Astrocyte (in vitro differentiated cells and primary cell): ENCODE data around the gene HS6ST1. TPM values are rescaled to one million over a fixed set of nuclear protein-coding genes. Genes with fewer than 3 reads are reported as not detected.

Experiments used
- DNase-seq: peaks from one replicate; pipeline ENCODE4 v3.0.0-alpha.2; 2010; ENCODE audit warnings: low read depth
- FAIRE-seq: peaks from 2 replicates; lab custom pipeline; 2011; peaks lifted over from hg19 to GRCh38; lab: Jason Lieb, UNC
- H2AFZ ChIP-seq: 2 replicates; pipeline ENCODE4 v1.6.0; 2012; ENCODE audit warnings: low read depth, low read length, inconsistent platforms
- H3K27ac ChIP-seq: 2 replicates; pipeline ENCODE4 v1.5.1; 2011; ENCODE audit warnings: low read depth, low read length, inconsistent platforms
- H3K27me3 ChIP-seq: 2 replicates; pipeline ENCODE4 v1.6.0; 2011; ENCODE audit warnings: low read length, inconsistent platforms; ENCODE audit not compliant: insufficient read depth
- H3K36me3 ChIP-seq: 2 replicates; pipeline ENCODE4 v1.5.1; 2011; ENCODE audit warnings: low read length, inconsistent platforms; ENCODE audit not compliant: insufficient read depth
- H3K4me1 ChIP-seq: 2 replicates; pipeline ENCODE4 v1.5.1; 2011; ENCODE audit warnings: low read length, inconsistent platforms; ENCODE audit not compliant: insufficient read depth
- H3K4me2 ChIP-seq: 2 replicates; pipeline ENCODE4 v1.6.0; 2012; ENCODE audit warnings: low read length, inconsistent platforms
- H3K4me3 ChIP-seq: 2 replicates; pipeline ENCODE4 v1.5.1; 2011; ENCODE audit warnings: low read depth, mild to moderate bottlenecking, low read length, inconsistent platforms; ENCODE audit not compliant: insufficient read depth
- H3K79me2 ChIP-seq: 2 replicates; pipeline ENCODE4 v1.6.0; 2012; ENCODE audit warnings: mild to moderate bottlenecking, low read length, inconsistent platforms; ENCODE audit not compliant: insufficient read depth
- H3K9ac ChIP-seq: 2 replicates; pipeline ENCODE4 v1.6.0; 2012; ENCODE audit warnings: mild to moderate bottlenecking, low read length, inconsistent platforms
- H3K9me3 ChIP-seq: 2 replicates; pipeline ENCODE4 v1.5.1; 2012; ENCODE audit warnings: low read depth, mild to moderate bottlenecking, low read length, inconsistent platforms; ENCODE audit not compliant: insufficient read depth
- H4K20me1 ChIP-seq: 2 replicates; pipeline ENCODE4 v1.6.0; 2012; ENCODE audit warnings: low read length, inconsistent platforms; ENCODE audit not compliant: insufficient read depth
- H3K27ac Mint-ChIP-seq: one replicate; pipeline ENCODE4 v1.8.0; 2021; ENCODE audit warnings: mild to moderate bottlenecking, mixed read lengths; ENCODE audit not compliant: unreplicated experiment
- H3K27me3 Mint-ChIP-seq: one replicate; pipeline ENCODE4 v1.8.0; 2021; ENCODE audit warnings: low read depth, mixed read lengths; ENCODE audit not compliant: unreplicated experiment
- H3K36me3 Mint-ChIP-seq: one replicate; pipeline ENCODE4 v1.8.0; 2021; ENCODE audit warnings: low read depth, mixed read lengths; ENCODE audit not compliant: unreplicated experiment
- H3K4me1 Mint-ChIP-seq: one replicate; pipeline ENCODE4 v1.8.0; 2021; ENCODE audit warnings: low read depth, mixed read lengths; ENCODE audit not compliant: unreplicated experiment
- H3K4me3 Mint-ChIP-seq: one replicate; pipeline ENCODE4 v1.8.0; 2021; ENCODE audit warnings: mild to moderate bottlenecking, moderate library complexity, mixed read lengths; ENCODE audit not compliant: unreplicated experiment
- H3K9me3 Mint-ChIP-seq: one replicate; pipeline ENCODE4 v1.8.0; 2021; ENCODE audit warnings: mild to moderate bottlenecking, mixed read lengths; ENCODE audit not compliant: unreplicated experiment
- EZH2 ChIP-seq: IDR thresholded peaks from 2 replicates; pipeline ENCODE4 v1.6.1; 2012; ENCODE audit warnings: mild to moderate bottlenecking, low read length, inconsistent platforms; ENCODE audit not compliant: insufficient read depth
- total RNA-seq: library from RNA; stranded (reverse); gene quantifications from 2 replicates; pipeline ENCODE4 v1.2.1, GENCODE V29; 2021
- TF ChIP-seq, protein P1 (sequence below): IDR thresholded peaks from 2 replicates; pipeline ENCODE4 v1.5.1; 2011; ENCODE audit warnings: low read depth, mild to moderate bottlenecking, inconsistent platforms, low read length, moderate library complexity; ENCODE audit not compliant: insufficient read depth

Gene HS6ST1
- total RNA-seq, 1 donor from 2014 or later = 20.5 TPM

DNA sequence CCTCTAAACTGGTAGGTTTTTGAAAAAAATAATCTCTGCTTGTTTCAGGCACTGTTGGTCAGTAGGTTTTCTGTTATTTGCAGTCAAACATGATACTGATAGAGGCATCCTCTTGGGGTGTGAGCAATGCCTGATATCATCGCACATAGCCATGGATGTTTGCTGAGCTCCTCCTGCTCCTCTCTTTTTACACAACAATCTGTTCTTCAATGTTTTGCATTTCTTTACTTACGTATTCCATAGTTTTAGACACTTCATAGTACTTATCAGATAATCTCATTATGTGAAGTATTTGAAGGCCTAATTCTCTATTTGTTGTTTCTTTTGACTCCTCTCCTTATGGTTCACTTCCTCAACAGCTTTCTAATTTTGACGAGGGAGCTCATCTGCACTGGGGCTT, 23.0 kb upstream of the HS6ST1 start:
- Histone ChIP-seq H3K27ac (no peak overlapping the region), H3K4me3 (no peak overlapping the region), H3K79me2 (no peaks in the 10 kb centered on the region), H2AFZ (no peak overlapping the region), H3K9ac (no peak overlapping the region), H3K27me3 (no peaks in the 10 kb centered on the region), H3K4me2 (no peak overlapping the region), H3K4me1 (no peaks in the 10 kb centered on the region), H4K20me1 (no peaks in the 10 kb centered on the region), H3K9me3 (no peaks in the 10 kb centered on the region), H3K36me3 (no peaks in the 10 kb centered on the region)
- H3K27ac Mint-ChIP-seq = no peak overlapping the region
- FAIRE-seq (no peak), DNase-seq (no peak)
- no peak overlapping the region for H3K4me3 Mint-ChIP-seq
- peaks cover 11% of the 10 kb centered on the region for H3K9me3 Mint-ChIP-seq
- TF ChIP-seq EZH2 = no peak
- TF ChIP-seq, protein P1, sequence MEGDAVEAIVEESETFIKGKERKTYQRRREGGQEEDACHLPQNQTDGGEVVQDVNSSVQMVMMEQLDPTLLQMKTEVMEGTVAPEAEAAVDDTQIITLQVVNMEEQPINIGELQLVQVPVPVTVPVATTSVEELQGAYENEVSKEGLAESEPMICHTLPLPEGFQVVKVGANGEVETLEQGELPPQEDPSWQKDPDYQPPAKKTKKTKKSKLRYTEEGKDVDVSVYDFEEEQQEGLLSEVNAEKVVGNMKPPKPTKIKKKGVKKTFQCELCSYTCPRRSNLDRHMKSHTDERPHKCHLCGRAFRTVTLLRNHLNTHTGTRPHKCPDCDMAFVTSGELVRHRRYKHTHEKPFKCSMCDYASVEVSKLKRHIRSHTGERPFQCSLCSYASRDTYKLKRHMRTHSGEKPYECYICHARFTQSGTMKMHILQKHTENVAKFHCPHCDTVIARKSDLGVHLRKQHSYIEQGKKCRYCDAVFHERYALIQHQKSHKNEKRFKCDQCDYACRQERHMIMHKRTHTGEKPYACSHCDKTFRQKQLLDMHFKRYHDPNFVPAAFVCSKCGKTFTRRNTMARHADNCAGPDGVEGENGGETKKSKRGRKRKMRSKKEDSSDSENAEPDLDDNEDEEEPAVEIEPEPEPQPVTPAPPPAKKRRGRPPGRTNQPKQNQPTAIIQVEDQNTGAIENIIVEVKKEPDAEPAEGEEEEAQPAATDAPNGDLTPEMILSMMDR = no peak
- H3K4me1 Mint-ChIP-seq = no peaks in the 10 kb centered on the region
- H3K27me3 Mint-ChIP-seq = peaks cover under 1% of the 10 kb centered on the region
- no peaks in the 10 kb centered on the region for H3K36me3 Mint-ChIP-seq

DNA sequence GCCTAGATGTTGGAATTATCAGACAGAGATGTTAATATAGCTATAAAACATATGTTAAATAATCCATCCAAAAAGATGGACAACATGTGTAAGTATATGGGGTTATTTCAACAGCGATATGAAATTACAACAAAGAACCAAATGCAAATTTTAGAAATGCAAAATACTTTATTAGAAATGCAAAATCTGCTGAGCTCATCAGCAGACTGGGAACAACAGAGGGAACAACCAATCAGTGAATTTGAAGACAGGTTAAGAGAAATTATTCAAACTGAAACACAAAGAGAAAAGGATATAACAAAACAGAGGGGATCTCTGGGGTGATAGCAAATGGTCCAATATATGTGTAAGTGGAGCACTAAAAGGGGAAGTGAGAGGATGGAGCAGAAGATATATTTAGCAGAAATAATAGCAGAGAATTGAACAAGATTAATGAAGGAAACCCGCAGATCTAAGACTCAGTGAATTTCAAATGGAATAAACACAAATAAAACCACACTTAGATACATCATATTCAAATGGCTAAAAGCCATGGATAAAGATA, 13.5 kb upstream of the HS6ST1 start:
- Histone ChIP-seq H2AFZ (no peak overlapping the region), H3K27ac (no peak overlapping the region), H3K4me3 (no peak overlapping the region), H3K36me3 (no peaks in the 10 kb centered on the region), H3K9me3 (peaks cover 7% of the 10 kb centered on the region), H3K27me3 (no peaks in the 10 kb centered on the region), H3K4me2 (no peak overlapping the region), H3K4me1 (no peaks in the 10 kb centered on the region), H3K9ac (no peak overlapping the region), H3K79me2 (no peaks in the 10 kb centered on the region), H4K20me1 (no peaks in the 10 kb centered on the region)
- Mint-ChIP-seq H3K9me3 (peaks cover 11% of the 10 kb centered on the region), H3K4me3 (no peak overlapping the region), H3K27ac (no peak overlapping the region), H3K36me3 (no peaks in the 10 kb centered on the region), H3K4me1 (no peaks in the 10 kb centered on the region), H3K27me3 (no peaks in the 10 kb centered on the region)
- TF ChIP-seq EZH2 = no peak
- TF ChIP-seq, protein P1 = no peak
- FAIRE-seq = no peak
- DNase-seq = no peak

DNA sequence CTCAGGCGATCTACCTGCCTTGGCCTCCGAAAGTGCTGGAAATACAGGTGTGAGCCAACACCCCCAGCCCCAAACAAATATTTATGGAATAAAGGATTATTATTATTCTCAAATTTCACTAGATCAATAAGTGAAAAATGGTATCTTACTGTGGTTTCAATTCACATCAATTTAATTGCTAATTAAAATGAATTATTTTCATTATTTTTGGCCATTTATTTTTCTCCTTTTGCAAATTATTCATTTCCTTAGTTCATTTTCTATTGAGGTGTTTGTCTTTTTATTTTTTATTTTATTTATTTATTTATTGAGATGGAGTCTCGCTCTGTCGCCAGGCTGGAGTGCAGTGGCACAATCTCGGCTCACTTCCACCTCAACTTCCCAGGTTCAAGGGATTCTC, 11.9 kb upstream of the HS6ST1 start:
- H3K4me1 ChIP-seq = no peaks in the 10 kb centered on the region
- H3K9ac ChIP-seq = no peak overlapping the region
- Mint-ChIP-seq H3K4me3 (no peak overlapping the region), H3K27me3 (peaks cover 2% of the 10 kb centered on the region), H3K36me3 (no peaks in the 10 kb centered on the region), H3K4me1 (no peaks in the 10 kb centered on the region), H3K9me3 (peaks cover 11% of the 10 kb centered on the region), H3K27ac (no peak overlapping the region)
- H3K4me3 ChIP-seq = no peak overlapping the region
- TF ChIP-seq, protein P1 = no peak
- no peak for TF ChIP-seq EZH2
- H3K9me3 ChIP-seq = peaks cover 7% of the 10 kb centered on the region
- H3K27me3 ChIP-seq = no peaks in the 10 kb centered on the region
- FAIRE-seq (no peak), DNase-seq (no peak)
- no peaks in the 10 kb centered on the region for H3K36me3 ChIP-seq
- H3K79me2 ChIP-seq = no peaks in the 10 kb centered on the region
- H4K20me1 ChIP-seq = no peaks in the 10 kb centered on the region
- H2AFZ ChIP-seq = no peak overlapping the region
- no peak overlapping the region for H3K27ac ChIP-seq
- no peak overlapping the region for H3K4me2 ChIP-seq
